ENCODE data around the gene CHIC1. TPM values are rescaled to one million over a fixed set of nuclear protein-coding genes. Genes with fewer than 3 reads are reported as not detected.
"Not testable (repeated sequence)": the region's sequence is repeated elsewhere in the genome, so short reads cannot be mapped to it uniquely, and the experiment has no call there.

The CHIC1 gene
- total RNA-seq (ENCODE audit: unreplicated experiment): 5.6 TPM
- long read RNA-seq: 0 reads

GRCh38 chrX:73562984-73563737 lies at the start of gene CHIC1:
Gene CHIC1 (plus strand): TSS chrX:73563197. CDS start chrX:73563285, 88 bp downstream.
- TF ChIP-seq, protein P1, sequence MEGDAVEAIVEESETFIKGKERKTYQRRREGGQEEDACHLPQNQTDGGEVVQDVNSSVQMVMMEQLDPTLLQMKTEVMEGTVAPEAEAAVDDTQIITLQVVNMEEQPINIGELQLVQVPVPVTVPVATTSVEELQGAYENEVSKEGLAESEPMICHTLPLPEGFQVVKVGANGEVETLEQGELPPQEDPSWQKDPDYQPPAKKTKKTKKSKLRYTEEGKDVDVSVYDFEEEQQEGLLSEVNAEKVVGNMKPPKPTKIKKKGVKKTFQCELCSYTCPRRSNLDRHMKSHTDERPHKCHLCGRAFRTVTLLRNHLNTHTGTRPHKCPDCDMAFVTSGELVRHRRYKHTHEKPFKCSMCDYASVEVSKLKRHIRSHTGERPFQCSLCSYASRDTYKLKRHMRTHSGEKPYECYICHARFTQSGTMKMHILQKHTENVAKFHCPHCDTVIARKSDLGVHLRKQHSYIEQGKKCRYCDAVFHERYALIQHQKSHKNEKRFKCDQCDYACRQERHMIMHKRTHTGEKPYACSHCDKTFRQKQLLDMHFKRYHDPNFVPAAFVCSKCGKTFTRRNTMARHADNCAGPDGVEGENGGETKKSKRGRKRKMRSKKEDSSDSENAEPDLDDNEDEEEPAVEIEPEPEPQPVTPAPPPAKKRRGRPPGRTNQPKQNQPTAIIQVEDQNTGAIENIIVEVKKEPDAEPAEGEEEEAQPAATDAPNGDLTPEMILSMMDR (IDR thresholded peaks at IDR 0.05; ENCODE audit: partially characterized antibody, unreplicated experiment): no peak
- Mint-ChIP-seq H3K36me3 (ENCODE audit: unreplicated experiment) (no peaks in the 10 kb centered on the region), H3K4me3 (ENCODE audit: unreplicated experiment) (peak within 1 kb of the TSS; percentile 100), H3K4me1 (ENCODE audit: low read depth, unreplicated experiment) (no peaks in the 10 kb centered on the region), H3K27me3 (ENCODE audit: unreplicated experiment) (no peaks in the 10 kb centered on the region), H3K27ac (ENCODE audit: unreplicated experiment) (peak within 1 kb of the TSS; percentile 100), H3K9me3 (ENCODE audit: unreplicated experiment) (no peaks in the 10 kb centered on the region)
- DNase-seq: peak; percentile 72

DNA sequence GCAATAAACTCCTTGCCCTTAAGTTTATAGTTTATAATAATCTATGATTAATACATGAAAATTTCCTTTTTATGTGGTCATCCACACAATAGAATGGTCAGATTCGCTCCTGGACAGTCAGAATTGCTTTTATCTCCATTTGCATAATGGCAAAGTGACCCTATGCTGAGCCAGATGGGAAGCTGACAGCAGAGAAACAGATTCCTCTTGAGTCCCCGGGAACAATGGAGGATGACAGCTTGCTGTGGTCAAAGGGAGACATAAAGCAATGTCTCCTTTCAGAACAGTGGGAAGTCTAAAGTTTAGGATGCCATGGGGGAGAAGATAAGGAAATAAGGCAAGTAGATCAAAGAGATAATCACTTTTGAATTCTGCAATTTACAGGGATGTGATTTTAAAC lies 40.2 kb upstream of the CHIC1 start:
- H3K27me3 Mint-ChIP-seq (ENCODE audit: unreplicated experiment); H3K9me3 Mint-ChIP-seq (ENCODE audit: unreplicated experiment); H3K4me1 Mint-ChIP-seq (ENCODE audit: low read depth, unreplicated experiment); H3K4me3 Mint-ChIP-seq (ENCODE audit: unreplicated experiment); H3K36me3 Mint-ChIP-seq (ENCODE audit: unreplicated experiment): not testable (repeated sequence)
- H3K27ac Mint-ChIP-seq (ENCODE audit: unreplicated experiment): peak overlapping the region; percentile 97
- DNase-seq: peak; percentile 24

- no peaks in the 10 kb centered on the region for H3K36me3 Mint-ChIP-seq (ENCODE audit: unreplicated experiment)
- H3K4me1 Mint-ChIP-seq (ENCODE audit: low read depth, unreplicated experiment): peaks cover 6% of the 10 kb centered on the region
- H3K27me3 Mint-ChIP-seq (ENCODE audit: unreplicated experiment): peaks cover 2% of the 10 kb centered on the region
- peaks cover 4% of the 10 kb centered on the region for H3K9me3 Mint-ChIP-seq (ENCODE audit: unreplicated experiment)
- H3K4me3 Mint-ChIP-seq (ENCODE audit: unreplicated experiment): no peak overlapping the region
- H3K27ac Mint-ChIP-seq (ENCODE audit: unreplicated experiment): no peak overlapping the region
- TF ChIP-seq, protein P1 (IDR thresholded peaks at IDR 0.05; ENCODE audit: partially characterized antibody, unreplicated experiment): no peak
- DNase-seq: no peak
Measured at GRCh38 chrX:73524906-73525305, 38.1 kb upstream of the CHIC1 start.

DNA sequence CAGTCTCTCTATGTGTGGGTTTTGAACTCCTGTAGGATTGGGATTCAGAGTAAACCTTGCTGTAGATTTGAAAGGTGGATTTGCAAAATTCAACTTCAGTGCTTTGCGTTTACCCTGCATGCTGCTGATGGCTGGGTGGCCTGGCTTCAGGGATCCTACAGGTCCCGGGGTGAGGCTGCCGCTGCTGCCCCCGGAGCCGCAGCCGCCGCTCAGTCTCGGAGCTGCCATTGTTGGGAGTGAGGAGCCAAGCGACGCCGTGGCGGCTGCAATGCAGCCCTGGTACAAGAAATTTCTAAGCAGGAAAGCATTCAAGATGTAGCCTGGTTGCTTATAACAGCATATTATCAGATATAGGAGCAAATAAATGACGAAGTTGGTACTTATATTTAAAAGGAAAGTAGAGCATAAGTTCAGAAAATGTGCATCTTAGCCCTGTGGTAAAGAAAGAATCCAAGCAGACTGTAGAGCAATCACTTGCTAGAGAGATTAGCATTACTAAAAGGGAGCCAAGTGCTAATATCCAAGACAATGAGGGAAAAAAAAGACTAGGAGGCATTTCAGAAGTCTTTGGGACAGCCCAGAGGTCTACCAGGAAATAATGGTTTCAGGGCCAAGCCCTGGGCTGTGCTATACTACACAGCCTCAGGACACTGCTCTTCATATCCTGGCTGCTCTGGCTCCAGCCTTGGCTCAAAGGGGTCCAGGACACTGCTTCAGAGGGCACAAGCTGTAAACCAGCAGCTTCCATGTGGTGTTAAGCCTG lies 36.9 kb upstream of the CHIC1 start:
- Mint-ChIP-seq H3K27ac (ENCODE audit: unreplicated experiment) (no peak overlapping the region), H3K4me1 (ENCODE audit: low read depth, unreplicated experiment) (peaks cover 6% of the 10 kb centered on the region), H3K27me3 (ENCODE audit: unreplicated experiment) (no peaks in the 10 kb centered on the region), H3K4me3 (ENCODE audit: unreplicated experiment) (no peak overlapping the region), H3K36me3 (ENCODE audit: unreplicated experiment) (peaks cover 5% of the 10 kb centered on the region), H3K9me3 (ENCODE audit: unreplicated experiment) (peaks cover 10% of the 10 kb centered on the region)
- no peak for DNase-seq
- TF ChIP-seq, protein P1 (IDR thresholded peaks at IDR 0.05; ENCODE audit: partially characterized antibody, unreplicated experiment): no peak

DNA sequence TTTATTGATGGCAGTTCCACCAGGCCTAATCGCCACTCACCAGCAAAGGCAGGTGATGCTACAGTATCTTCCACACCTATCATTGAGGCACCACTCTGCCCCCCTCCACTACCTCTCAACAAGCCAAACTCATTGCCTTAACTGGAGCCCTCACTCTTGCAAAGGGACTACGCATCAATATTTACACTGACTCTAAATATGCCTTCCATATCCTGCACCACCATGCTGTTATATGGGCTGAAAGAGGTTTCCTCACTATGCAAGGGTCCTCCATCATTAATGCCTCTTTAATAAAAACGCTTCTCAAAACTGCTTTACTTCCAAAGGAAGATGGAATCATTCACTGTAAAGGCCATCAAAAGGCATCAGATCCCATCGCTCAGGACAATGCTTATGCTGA lies 31.3 kb upstream of the CHIC1 start:
- DNase-seq; H3K27ac Mint-ChIP-seq (ENCODE audit: unreplicated experiment); H3K27me3 Mint-ChIP-seq (ENCODE audit: unreplicated experiment); H3K4me1 Mint-ChIP-seq (ENCODE audit: low read depth, unreplicated experiment); H3K4me3 Mint-ChIP-seq (ENCODE audit: unreplicated experiment): not testable (repeated sequence)
- Mint-ChIP-seq H3K9me3 (ENCODE audit: unreplicated experiment) (peaks cover 12% of the 10 kb centered on the region), H3K36me3 (ENCODE audit: unreplicated experiment) (peaks cover 10% of the 10 kb centered on the region)

DNA sequence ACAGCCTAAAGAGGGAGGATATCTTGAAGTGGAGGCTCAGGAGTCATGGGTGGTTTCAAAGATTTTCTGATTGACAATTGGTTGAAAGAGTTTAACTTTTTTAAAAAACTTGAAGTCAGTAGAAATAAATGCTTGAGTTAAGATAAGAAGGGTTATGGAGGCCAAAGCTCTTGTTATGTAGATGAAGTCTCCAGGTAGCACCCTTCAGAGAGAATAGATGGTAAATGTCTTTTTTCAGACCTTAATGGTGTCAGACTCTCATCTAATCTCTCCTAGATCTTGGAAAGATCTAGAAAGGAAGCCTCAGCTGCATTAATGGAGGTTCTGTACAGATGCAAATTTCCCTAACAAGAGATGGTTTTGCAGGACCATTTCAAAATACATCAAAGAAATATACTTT lies 6.8 kb upstream of the CHIC1 start:
- peaks cover 1% of the 10 kb centered on the region for H3K9me3 Mint-ChIP-seq (ENCODE audit: unreplicated experiment)

More for the DNA sequence above, 6.8 kb upstream of the CHIC1 start:
- no peaks in the 10 kb centered on the region for H3K4me1 Mint-ChIP-seq (ENCODE audit: low read depth, unreplicated experiment)
- H3K36me3 Mint-ChIP-seq (ENCODE audit: unreplicated experiment): no peaks in the 10 kb centered on the region
- TF ChIP-seq, protein P1 (IDR thresholded peaks at IDR 0.05; ENCODE audit: partially characterized antibody, unreplicated experiment): no peak
- H3K27me3 Mint-ChIP-seq (ENCODE audit: unreplicated experiment): no peaks in the 10 kb centered on the region
- no peak overlapping the region for H3K4me3 Mint-ChIP-seq (ENCODE audit: unreplicated experiment)
- no peak overlapping the region for H3K27ac Mint-ChIP-seq (ENCODE audit: unreplicated experiment)
- DNase-seq: no peak

Measured in glutamatergic neuron (in vitro differentiated cells).